Measurements from ENCODE around the gene STAB2.

STAB2 gene

DNA sequence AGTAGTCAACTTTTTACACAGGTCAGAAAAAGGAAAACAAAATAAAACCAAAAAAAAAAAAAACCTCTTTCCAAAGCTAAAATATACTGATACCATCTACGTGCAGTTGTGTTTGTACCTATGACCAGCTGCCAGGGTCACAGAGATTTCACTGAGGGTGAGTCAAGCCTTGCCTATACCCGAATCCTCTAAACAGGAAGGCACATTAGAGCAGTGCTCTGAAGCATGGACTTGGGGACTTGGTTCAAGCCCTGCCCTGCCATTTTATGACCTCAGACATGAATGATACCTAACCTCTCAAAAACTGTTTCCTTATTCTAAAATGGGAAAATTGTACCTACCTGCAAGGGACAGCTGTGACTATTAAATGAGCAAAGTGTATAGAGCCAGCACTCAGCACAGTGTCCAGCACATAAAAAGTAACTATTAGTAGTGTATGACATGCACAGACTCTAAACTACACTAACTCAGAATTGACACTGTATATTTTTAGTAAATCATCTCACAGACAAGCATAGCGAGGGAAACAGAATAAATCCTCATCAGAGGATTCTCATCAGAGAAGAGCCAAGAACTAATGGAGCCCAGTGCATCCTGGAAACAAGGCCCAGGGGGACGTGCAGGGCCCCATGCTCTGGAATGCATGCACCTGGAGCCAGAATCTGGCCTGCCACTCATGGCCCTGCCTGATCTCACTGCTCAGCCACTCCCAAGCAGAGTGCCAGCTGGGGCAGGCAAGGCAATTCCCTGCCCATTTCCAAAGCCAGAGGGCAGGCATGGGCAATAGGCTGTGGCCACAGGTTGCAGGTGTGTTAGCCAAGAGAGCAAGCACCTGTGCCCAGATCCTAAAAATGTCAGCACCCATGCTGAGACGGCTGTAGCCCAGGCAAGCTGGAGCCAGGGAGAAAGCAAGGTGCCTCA is 196.9 kb downstream of the STAB2 start:
- DNase-seq (ENCODE audit: low read depth) = no peak

GRCh38 chr12:103785243-103786031 is 198.4 kb downstream of the STAB2 start:
- DNase-seq (ENCODE audit: low read depth) = no peak

DNA sequence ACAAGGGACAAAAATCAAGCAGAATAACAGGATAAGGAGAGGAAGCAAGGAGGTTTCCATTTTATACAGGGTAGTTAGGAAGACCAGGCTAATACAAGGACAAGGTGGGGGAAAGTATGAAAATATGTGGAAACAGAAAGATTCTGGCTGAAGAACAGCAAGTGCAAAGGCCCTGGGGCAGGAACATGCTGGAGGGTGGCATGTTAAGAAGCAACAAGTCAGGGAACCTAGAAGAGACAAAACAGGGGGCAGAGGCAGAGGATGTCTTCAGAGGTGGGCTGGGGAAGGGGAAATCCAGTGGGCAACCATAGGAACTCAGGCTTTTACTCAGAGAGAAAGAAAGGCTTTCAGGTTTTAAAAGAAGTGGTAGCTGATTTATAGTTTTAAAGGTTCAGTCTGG is 199.1 kb downstream of the STAB2 start:
- no peak for DNase-seq (ENCODE audit: low read depth)

GRCh38 chr12:103791350-103791920 is 204.4 kb downstream of the STAB2 start:
- no peak for DNase-seq (ENCODE audit: low read depth)

DNA sequence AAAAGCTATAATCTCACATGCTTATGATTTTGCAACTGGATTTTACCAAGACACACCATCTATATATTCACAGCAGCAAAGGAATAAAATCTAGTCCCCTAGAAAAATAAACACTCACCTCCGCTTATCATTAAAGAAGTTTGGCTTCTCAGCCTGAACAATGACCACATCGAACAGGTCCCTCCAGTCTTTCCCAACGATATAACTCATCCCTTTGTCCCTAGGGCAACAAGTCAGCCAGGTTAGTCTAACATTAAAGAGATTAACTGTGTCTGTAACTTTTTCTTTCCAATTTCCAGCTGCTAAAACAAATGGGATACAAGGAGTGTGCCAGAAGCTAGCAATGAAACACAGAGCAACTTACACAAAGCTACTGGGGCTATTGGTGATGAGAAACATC is 206.0 kb downstream of the STAB2 start:
- no peak for DNase-seq (ENCODE audit: low read depth)

- no peak for DNase-seq (ENCODE audit: low read depth)
Measured at GRCh38 chr12:103793512-103794045, 206.5 kb downstream of the STAB2 start.

GRCh38 chr12:103794309-103795213 is 207.5 kb downstream of the STAB2 start:
- no peak for DNase-seq (ENCODE audit: low read depth)

- no peak for DNase-seq (ENCODE audit: low read depth)
Measured at GRCh38 chr12:103798586-103798985, 211.5 kb downstream of the STAB2 start.

DNA sequence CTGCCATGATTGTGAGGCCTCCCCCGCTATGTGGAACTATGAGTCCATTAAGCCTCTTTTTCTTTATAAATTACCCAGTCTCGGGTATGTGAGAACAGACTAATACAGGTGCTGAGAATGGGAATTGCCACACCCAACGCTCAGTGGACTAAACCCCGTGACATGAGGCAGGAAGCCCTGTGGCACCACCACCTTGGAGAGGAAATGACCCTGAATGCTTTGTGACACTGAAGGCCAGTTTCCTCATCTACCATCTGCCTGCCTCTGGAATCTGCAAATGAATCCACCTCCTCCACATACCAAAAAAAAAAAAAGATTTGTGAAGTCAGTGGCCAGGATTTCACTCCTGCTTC is 212.4 kb downstream of the STAB2 start:
- DNase-seq (ENCODE audit: low read depth) = no peak

DNA sequence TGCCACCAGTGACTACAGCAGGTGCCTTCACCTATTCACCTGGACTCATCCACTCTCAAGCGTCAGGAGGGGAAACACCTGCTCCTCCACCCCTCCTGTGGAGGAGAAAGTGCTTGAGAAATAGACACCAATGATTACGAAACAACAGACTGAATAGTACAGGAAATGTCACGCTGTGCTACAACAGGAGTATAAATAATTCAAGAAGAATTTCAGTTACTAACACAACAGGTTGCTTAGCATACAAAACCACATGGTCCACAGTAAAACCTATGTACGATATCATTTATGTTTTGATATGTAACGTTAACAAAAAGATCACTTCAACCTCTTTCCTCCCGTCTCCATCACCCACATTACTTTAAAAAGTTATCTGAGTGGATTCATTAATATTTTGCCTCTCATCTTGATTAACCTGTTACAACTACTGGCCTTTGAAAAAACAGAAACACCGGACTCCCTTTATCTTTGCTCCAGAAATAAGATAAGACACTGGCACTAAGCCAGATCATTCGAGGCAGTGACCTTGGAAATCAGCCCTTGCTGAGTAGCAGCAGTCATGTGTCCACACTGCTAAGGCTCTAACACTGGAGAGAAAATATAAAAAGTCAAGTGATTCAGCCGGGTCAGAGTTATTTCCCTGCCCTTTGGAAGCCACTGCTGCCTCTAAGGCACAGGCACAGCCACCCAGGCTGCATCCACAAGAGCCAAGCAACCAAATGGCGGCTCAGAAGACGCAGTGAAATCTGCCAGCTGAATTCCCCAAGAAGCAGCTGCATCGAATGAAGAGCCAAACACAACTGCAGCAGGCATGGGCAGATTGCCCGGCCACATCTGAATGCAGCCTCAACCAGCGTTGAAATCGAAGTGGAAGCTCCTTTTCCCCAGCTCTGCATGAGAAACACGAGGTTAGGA is 213.0 kb downstream of the STAB2 start:
- DNase-seq (ENCODE audit: low read depth) = no peak

GRCh38 chr12:103801709-103802585 is 214.9 kb downstream of the STAB2 start:
- no peak for DNase-seq (ENCODE audit: low read depth)

- no peak for DNase-seq (ENCODE audit: low read depth)
Measured at GRCh38 chr12:103802586-103802886, 215.5 kb downstream of the STAB2 start.

GRCh38 chr12:103803847-103804246 is 216.8 kb downstream of the STAB2 start:
- DNase-seq (ENCODE audit: low read depth) = no peak

DNA sequence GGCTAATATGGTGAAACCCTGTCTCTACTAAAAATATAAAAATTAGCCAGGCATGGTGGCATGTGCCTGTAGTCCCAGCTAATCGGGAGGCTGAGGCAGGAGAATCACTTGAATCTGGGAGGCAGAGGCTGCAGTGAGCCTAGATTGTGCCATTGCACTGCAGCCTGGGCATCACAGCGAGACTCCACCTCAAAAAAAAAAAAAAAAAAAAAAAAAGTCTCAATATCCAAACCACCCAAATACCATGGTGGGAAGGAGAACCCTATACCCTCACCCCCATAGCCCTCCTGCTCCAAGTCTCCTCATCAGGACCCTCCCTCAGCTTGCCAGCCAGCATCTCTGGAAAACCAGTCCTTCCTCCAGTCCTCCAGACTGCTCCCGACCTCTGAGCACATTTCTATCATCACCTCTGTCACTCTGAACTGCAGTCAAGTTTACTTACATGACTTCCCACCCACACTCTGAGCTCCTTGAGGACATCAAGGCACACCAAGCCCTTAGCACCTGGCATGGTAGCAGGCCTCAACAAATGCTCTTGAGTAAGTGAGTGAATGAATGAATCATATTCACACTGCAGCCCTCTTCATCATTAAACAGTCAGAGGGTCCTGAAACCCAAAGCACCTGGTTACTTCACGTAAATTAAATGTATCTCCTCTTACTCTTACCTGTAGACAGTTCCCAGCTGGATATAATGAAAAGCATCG is 218.7 kb downstream of the STAB2 start:
- DNase-seq (ENCODE audit: low read depth) = no peak

DNA sequence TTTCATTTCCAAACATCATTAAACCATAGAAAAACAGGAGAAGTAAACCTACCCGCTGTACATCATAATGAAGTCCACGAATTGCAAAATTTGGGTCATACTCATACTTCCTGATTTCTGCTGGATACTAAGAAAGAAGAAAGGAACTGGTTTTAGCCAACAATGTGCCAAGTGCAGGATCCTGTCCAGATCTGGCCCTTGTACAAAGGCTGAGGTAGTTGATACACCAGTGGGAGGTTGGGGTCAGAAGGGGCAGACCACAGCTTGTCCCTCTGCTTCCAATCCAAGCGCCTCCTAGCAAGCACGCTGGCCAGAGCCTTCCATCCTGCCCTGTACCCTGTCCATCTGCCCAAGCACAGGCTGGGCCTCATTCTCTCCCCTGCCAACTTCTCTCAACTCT is 219.7 kb downstream of the STAB2 start:
- DNase-seq (ENCODE audit: low read depth) = no peak

GRCh38 chr12:103807561-103808238 is 220.6 kb downstream of the STAB2 start:
- DNase-seq (ENCODE audit: low read depth) = no peak

DNA sequence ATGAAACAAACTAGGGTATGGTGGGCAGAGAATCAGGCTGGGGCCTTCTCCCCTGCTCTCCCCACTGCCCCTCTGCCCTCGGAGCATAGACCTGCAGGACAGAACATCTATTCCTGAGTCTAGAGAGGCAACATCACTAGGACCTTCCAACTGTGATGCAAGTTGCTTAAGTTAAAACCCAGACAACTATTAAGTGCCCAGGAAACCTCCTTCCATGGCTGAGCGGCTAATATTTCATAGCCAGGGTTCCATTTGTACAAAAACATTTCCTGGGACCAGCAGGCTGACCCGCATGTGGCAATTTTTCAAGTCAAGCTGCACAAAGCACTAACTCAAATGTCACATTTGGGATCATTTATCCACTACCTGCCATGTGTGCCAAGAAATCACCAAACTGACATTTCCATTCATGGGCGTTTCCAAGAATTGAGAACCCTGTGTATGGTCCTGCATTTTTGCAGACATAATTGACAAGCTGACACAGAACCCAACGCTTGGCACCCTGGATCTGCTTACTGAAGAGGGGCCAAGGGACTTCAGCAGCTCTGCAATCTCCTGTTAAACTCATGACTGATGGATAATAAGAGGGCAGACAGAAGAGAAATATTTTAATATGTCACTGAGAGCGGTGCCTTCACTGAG is 221.3 kb downstream of the STAB2 start:
- DNase-seq (ENCODE audit: low read depth) = no peak

- no peak for DNase-seq (ENCODE audit: low read depth)
Measured at GRCh38 chr12:103809154-103809553, 222.1 kb downstream of the STAB2 start.

Data from stimulated activated CD8-positive, alpha-beta memory T cell treated with anti-CD3 and anti-CD28 coated beads, Interleukin-4, amount 100 ng/mL, for 24 hours (primary cell).